OCI-LY7 (cell line): ENCODE results near the gene WDFY4.

Source experiments
- CTCF ChIP-seq: fragments of 200-600 bp; sonication (generic); conservative IDR thresholded peaks from 2 replicates; pipeline ENCODE4 v1.5.1; 2014; ENCODE audit warnings: mild to moderate bottlenecking, antibody characterized with exemption, low read length, moderate library complexity, mixed read lengths
- EZH2phosphoT487 ChIP-seq: fragments of 200-600 bp; sonication (generic); IDR thresholded peaks from 2 replicates; pipeline ENCODE4 v1.6.1; 2018; ENCODE audit warnings: low read depth, borderline replicate concordance, mild to moderate bottlenecking, mixed run types, antibody characterized with exemption, low read length, moderate library complexity, mixed read lengths

GRCh38 chr10:48792121-48792520 is 107.4 kb downstream of the WDFY4 start:
- TF ChIP-seq CTCF, result no peak
- no peak for TF ChIP-seq EZH2phosphoT487
